GM23338 (cell line): ENCODE data around the gene NUMBL. TPM values are rescaled to one million over a fixed set of nuclear protein-coding genes. Genes with fewer than 3 reads are reported as not detected.

Source experiments
- ATAC-seq: fragments of 200-7000 bp; cut with Tn5 transposase; 3 replicates; pipeline ENCODE4 v1.9.1; 2020
- DNase-seq: peaks from one replicate; pipeline ENCODE4 v3.0.0-alpha.2; 2015; ENCODE audit warnings: low spot score
- H2AFZ ChIP-seq: fragments of 200-600 bp; sonication (generic); 2 replicates; pipeline ENCODE4 v1.8.0; 2016; ENCODE audit warnings: antibody characterized with exemption, mild to moderate bottlenecking, moderate library complexity
- H3F3A ChIP-seq: fragments of 200-600 bp; sonication (generic); replicated peaks from 2 replicates; pipeline ENCODE4 v1.8.0; 2017; ENCODE audit warnings: antibody characterized with exemption, mixed run types, low read depth
- H3K27ac ChIP-seq: fragments of 200-600 bp; sonication (generic); 2 replicates; pipeline ENCODE4 v1.6.1; 2016; ENCODE audit warnings: low read depth
- H3K27me3 ChIP-seq: fragments of 200-600 bp; sonication (generic); 2 replicates; pipeline ENCODE4 v1.8.0; 2016; ENCODE audit warnings: mild to moderate bottlenecking, mixed run types, moderate library complexity; ENCODE audit not compliant: insufficient read depth
- H3K36me3 ChIP-seq: fragments of 200-600 bp; sonication (generic); 2 replicates; pipeline ENCODE4 v1.8.0; 2016; ENCODE audit warnings: mild to moderate bottlenecking; ENCODE audit not compliant: insufficient read depth
- H3K4me1 ChIP-seq: fragments of 200-600 bp; sonication (generic); 2 replicates; pipeline ENCODE4 v1.8.0; 2016; ENCODE audit warnings: mild to moderate bottlenecking, moderate library complexity; ENCODE audit not compliant: insufficient read depth
- H3K4me2 ChIP-seq: fragments of 200-600 bp; sonication (generic); 2 replicates; pipeline ENCODE4 v1.7.1; 2017; ENCODE audit warnings: mixed run types
- H3K4me3 ChIP-seq: fragments of 200-600 bp; sonication (generic); 2 replicates; pipeline ENCODE4 v1.6.1; 2016; ENCODE audit warnings: mixed run types
- H3K79me2 ChIP-seq: fragments of 200-600 bp; sonication (generic); replicated peaks from 2 replicates; pipeline ENCODE4 v1.8.0; 2017; ENCODE audit warnings: mild to moderate bottlenecking; ENCODE audit not compliant: insufficient read depth
- H3K9me2 ChIP-seq: fragments of 200-600 bp; sonication (generic); 2 replicates; pipeline ENCODE4 v1.8.0; 2017; ENCODE audit not compliant: insufficient read depth
- H4K20me1 ChIP-seq: fragments of 200-600 bp; sonication (generic); replicated peaks from 2 replicates; pipeline ENCODE4 v1.8.0; 2017; ENCODE audit warnings: mild to moderate bottlenecking; ENCODE audit not compliant: insufficient read depth
- H3K27ac Mint-ChIP-seq: 2 replicates; pipeline ENCODE4 v1.8.0; 2020; ENCODE audit warnings: inconsistent platforms, mild to moderate bottlenecking, moderate library complexity, mixed read lengths
- H3K27me3 Mint-ChIP-seq: 3 replicates; pipeline ENCODE4 v1.8.0; 2022; ENCODE audit warnings: low read depth, mild to moderate bottlenecking, moderate library complexity, mixed read lengths, inconsistent platforms; ENCODE audit not compliant: insufficient read depth, poor library complexity
- H3K36me3 Mint-ChIP-seq: 3 replicates; pipeline ENCODE4 v1.8.0; 2021; ENCODE audit warnings: low read depth, mild to moderate bottlenecking, inconsistent platforms, moderate library complexity, mixed read lengths
- H3K4me1 Mint-ChIP-seq: 3 replicates; pipeline ENCODE4 v1.8.0; 2020; ENCODE audit warnings: mild to moderate bottlenecking, inconsistent platforms, mixed read lengths
- H3K4me3 Mint-ChIP-seq: 3 replicates; pipeline ENCODE4 v1.8.0; 2021; ENCODE audit warnings: moderate library complexity, mild to moderate bottlenecking, inconsistent platforms, mixed read lengths
- H3K9me3 Mint-ChIP-seq: 3 replicates; pipeline ENCODE4 v1.8.0; 2020; ENCODE audit warnings: moderate library complexity, mild to moderate bottlenecking, inconsistent platforms, mixed read lengths
- CREB1 ChIP-seq: fragments of 250-450 bp; sonication (Bioruptor Pico); IDR thresholded peaks from 2 replicates; pipeline ENCODE4 v1.5.0; 2020; ENCODE audit warnings: low read depth, mild to moderate bottlenecking, moderate library complexity
- CTCF ChIP-seq, 2 experiments: fragments of 200-600 bp in 1 of 2; sonication (generic) in 1 of 2; conservative IDR thresholded peaks; 2 replicates each; pipeline versions ENCODE4 v1.5.1 to v1.6.1; 2016 to 2017; ENCODE audit warnings: antibody characterized with exemption in 2 of 2, low read depth in 2 of 2, mild to moderate bottlenecking in 2 of 2, moderate library complexity in 1 of 2
- ETS1 ChIP-seq: IDR thresholded peaks from 2 replicates; pipeline ENCODE4 v1.6.1; 2016; ENCODE audit warnings: antibody characterized with exemption
- EZH2phosphoT487 ChIP-seq: fragments of 200-600 bp; sonication (generic); IDR thresholded peaks from one replicate; pipeline ENCODE4 v1.8.1; 2018; ENCODE audit warnings: antibody characterized with exemption; ENCODE audit not compliant: unreplicated experiment
- JUNB ChIP-seq: IDR thresholded peaks from one replicate; pipeline ENCODE4 v1.6.1; 2016; ENCODE audit warnings: antibody characterized with exemption; ENCODE audit not compliant: unreplicated experiment
- NANOG ChIP-seq: IDR thresholded peaks from 2 replicates; pipeline ENCODE4 v1.6.1; 2016; ENCODE audit warnings: antibody characterized with exemption, borderline replicate concordance
- POLR2AphosphoS5 ChIP-seq: IDR thresholded peaks from 2 replicates; pipeline ENCODE4 v1.6.1; 2016; ENCODE audit warnings: antibody characterized with exemption, low read depth
- REST ChIP-seq: IDR thresholded peaks from one replicate; pipeline ENCODE4 v1.6.1; 2018; ENCODE audit warnings: antibody characterized with exemption; ENCODE audit not compliant: unreplicated experiment
- ZNF331 ChIP-seq: fragments of 250-450 bp; sonication (Bioruptor Pico); IDR thresholded peaks from 2 replicates; pipeline ENCODE4 v1.5.0; 2020; ENCODE audit warnings: low read depth, mild to moderate bottlenecking, moderate library complexity
- ZNF462 ChIP-seq: fragments of 250-450 bp; sonication (Bioruptor Pico); IDR thresholded peaks from 2 replicates; pipeline ENCODE4 v1.5.0; 2020; ENCODE audit warnings: mild to moderate bottlenecking, moderate library complexity
- polyA plus RNA-seq: library from polyadenylated mRNA; unstranded; fragments of >200 nt; fragmentation: Nextera tagmentation; extraction: Ambion mirVana; gene quantifications from 2 replicates; pipeline ENCODE4 v1.2.1, GENCODE V29; 2016
- total RNA-seq: library from RNA; depleted of rRNA; stranded (reverse); fragments of >200 nt; shearing (Covaris generic); gene quantifications from 2 replicates; pipeline ENCODE4 v1.2.3, GENCODE V29; 2014

Gene NUMBL
- total and polyA plus RNA-seq, 2 experiments from 2014 or later, result 8.5 to 28.5 TPM

GRCh38 chr19:40622773-40623075, 67.7 kb downstream of the NUMBL start (continued):
- TF ChIP-seq ZNF462 (CRISPR knock-in tag) (no peak), JUNB (no peak), POLR2AphosphoS5 (no peak), EZH2phosphoT487 (no peak)

- H3K36me3 Mint-ChIP-seq, result peaks cover 45% of the 10 kb centered on the region
- peaks cover 9% of the 10 kb centered on the region; the same call in 1 of the 2 replicates for H3F3A ChIP-seq
- H2AFZ ChIP-seq, result no peak overlapping the region
- H3K9me3 Mint-ChIP-seq, result no peaks in the 10 kb centered on the region; the same call in 2 of the 3 replicates
- ATAC-seq (no peak), DNase-seq (no peak)
- H3K36me3 ChIP-seq, result peaks cover 12% of the 10 kb centered on the region; the same call in 1 of the 2 replicates
- peaks cover 11% of the 10 kb centered on the region for H3K4me1 ChIP-seq
- no peaks in the 10 kb centered on the region for H3K79me2 ChIP-seq
- no peaks in the 10 kb centered on the region for H3K9me2 ChIP-seq
- no peak overlapping the region for H3K4me3 ChIP-seq
- no peak overlapping the region for H3K4me3 Mint-ChIP-seq
- no peak overlapping the region for H3K27ac Mint-ChIP-seq
- H3K27ac ChIP-seq, result no peak overlapping the region
- no peak overlapping the region for H3K4me2 ChIP-seq
- peaks cover 9% of the 10 kb centered on the region for H3K27me3 Mint-ChIP-seq
- H4K20me1 ChIP-seq, result peaks cover 2% of the 10 kb centered on the region; the same call in 1 of the 2 replicates
- H3K4me1 Mint-ChIP-seq, result peaks cover 16% of the 10 kb centered on the region
- no peaks in the 10 kb centered on the region for H3K27me3 ChIP-seq
- TF ChIP-seq CTCF (conservative IDR thresholded peaks at IDR 0.05; ENCODE audit: low read depth in 2 of 2) (no peak), EZH2phosphoT487 (no peak), REST (no peak), POLR2AphosphoS5 (no peak), JUNB (no peak), ETS1 (no peak), NANOG (no peak), ZNF331 (no peak), CREB1 (CRISPR knock-in tag) (no peak)
Observed at GRCh38 chr19:40621966-40622772, 68.3 kb downstream of the NUMBL start.
